Measurements from ENCODE around the gene ISM1.

ISM1 gene

GRCh38 chr20:13256606-13257005 is 35.5 kb downstream of the ISM1 start:
- no peak for DNase-seq (ENCODE audit: low read depth in 2 of 2)

- DNase-seq (ENCODE audit: low read depth in 2 of 2), result no peak
These were observed 38.8 kb downstream of the ISM1 start for GRCh38 chr20:13259921-13260320.

- DNase-seq (ENCODE audit: low read depth in 2 of 2), result no peak
These were observed 39.7 kb downstream of the ISM1 start for GRCh38 chr20:13260650-13261279.

- DNase-seq (ENCODE audit: low read depth in 2 of 2), result peak; percentile 34 to 57
These were observed 40.6 kb downstream of the ISM1 start for GRCh38 chr20:13261460-13262301.

DNA sequence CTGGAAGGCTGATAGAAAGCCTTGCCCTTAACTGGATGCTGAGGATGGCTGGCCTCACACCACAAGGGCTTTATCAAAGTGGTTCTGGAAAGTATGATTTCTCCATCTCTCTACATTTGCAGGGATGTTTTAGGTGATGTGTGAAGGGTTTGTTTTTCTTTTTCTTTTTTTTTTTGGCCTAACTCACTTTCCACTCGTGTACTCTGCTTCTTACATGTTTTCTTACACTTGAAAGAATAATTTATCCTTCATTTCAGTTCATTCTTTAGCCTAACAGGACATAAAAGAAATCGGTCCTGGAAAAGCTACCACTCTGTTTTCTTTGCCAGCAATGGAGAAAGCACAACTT is 41.2 kb downstream of the ISM1 start:
- no peak for DNase-seq (ENCODE audit: low read depth in 2 of 2)

DNA sequence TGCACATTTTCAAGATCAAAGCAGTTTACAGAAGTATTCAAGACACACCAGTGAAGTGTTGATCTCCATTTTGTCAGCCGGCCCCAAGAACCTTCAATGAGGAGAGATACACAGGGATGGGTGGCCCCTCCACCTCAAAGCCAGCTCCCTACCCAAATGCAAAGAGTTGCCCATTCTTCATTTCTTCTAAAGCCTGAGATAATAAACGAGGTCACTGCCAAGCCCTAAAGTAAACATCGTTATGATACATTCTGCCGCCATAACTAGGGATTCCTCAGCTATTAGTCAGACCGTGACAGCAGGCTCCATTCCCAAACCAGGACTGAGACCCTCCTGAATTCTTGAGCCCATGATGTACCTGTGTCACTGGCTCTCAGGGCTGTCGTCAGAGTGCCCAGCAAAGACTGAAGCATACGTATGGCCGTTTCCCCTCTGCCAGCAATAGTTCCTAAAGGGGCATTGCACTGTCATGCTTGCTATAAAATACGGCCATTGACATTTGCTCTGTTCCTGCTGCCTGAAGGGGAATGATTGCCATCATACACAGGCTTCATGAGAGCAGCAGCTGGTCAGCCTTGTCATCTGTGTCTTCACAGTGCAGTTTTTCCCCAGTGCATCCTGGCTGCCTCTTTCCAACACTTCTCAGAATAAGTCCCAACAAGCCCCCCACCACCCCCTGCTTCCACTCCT is 41.7 kb downstream of the ISM1 start:
- no peak for DNase-seq (ENCODE audit: low read depth in 2 of 2)

GRCh38 chr20:13263451-13263850 is 42.4 kb downstream of the ISM1 start:
- DNase-seq (ENCODE audit: low read depth in 2 of 2), result no peak

- no peak for DNase-seq (ENCODE audit: low read depth in 2 of 2)
These were observed 43.8 kb downstream of the ISM1 start for GRCh38 chr20:13264907-13265306.

DNA sequence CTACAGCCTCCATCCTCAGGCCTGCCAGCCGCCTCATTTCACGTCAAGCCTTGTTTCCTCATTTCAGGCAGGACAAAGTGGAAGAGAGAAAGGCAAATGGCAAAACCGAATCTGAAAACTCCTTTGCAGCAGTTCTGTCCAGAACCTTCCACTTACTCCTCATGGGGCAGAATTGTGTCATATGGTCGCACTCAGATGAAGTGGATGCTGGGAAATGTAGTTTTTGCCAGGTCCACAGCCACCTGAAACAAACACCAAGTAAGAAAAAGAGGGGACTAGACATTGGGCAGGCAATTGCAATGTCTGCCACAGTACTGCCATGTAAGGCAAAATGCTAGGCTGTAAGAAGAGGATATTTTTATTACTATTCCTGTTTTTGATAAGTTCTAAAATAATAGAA is 44.9 kb downstream of the ISM1 start:
- DNase-seq (ENCODE audit: low read depth in 2 of 2), result no peak

DNA sequence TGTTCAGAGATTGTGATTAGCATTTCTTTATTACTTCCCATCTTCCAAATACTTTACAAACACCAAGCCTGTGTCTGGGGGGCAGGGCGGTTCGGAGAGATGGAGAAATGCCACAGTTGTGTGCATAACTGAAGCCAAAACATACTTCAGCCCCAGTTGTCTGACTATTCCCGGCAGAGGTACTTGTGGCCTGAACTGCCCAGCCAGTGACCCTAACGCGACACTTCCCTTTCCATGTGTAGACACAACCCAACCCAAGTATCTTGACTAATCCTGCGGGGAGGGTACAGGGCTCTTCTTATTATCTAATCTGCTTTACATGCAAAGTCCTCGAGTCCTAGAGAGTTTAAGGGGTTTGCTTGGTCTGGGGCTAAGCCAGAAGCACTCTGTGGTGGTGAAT is 46.2 kb downstream of the ISM1 start:
- no peak for DNase-seq (ENCODE audit: low read depth in 2 of 2)

- no peak for DNase-seq (ENCODE audit: low read depth in 2 of 2)
These were observed 47.9 kb downstream of the ISM1 start for GRCh38 chr20:13268953-13269352.

- DNase-seq (ENCODE audit: low read depth in 2 of 2), result no peak
These were observed 49.1 kb downstream of the ISM1 start for GRCh38 chr20:13270211-13270610.

DNA sequence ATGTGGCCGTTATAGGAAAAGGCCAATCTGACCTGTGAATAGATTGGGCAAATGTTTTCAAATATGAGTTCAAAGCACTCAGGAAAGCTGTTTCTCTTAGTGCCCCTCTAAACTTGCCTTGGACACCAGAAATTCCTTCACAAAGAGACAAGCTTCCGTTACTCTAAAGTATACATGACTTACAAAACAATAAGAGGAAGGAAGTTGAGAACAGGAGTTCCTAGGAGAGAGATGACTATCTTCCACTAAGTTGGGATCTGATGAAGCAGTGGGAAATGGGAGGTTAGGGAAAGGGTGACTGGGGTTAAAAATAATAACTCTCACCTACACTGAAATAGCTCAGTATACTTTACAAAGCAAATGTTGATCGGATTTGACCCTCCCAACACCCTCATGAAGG is 50.0 kb downstream of the ISM1 start:
- no peak for DNase-seq (ENCODE audit: low read depth in 2 of 2)

- no peak for DNase-seq (ENCODE audit: low read depth in 2 of 2)
These were observed 51.2 kb downstream of the ISM1 start for GRCh38 chr20:13271977-13272975.

GRCh38 chr20:13274275-13274861 is 53.3 kb downstream of the ISM1 start:
- no peak for DNase-seq (ENCODE audit: low read depth in 2 of 2)

- no peak for DNase-seq (ENCODE audit: low read depth in 2 of 2)
These were observed 56.0 kb downstream of the ISM1 start for GRCh38 chr20:13276945-13277541.

DNA sequence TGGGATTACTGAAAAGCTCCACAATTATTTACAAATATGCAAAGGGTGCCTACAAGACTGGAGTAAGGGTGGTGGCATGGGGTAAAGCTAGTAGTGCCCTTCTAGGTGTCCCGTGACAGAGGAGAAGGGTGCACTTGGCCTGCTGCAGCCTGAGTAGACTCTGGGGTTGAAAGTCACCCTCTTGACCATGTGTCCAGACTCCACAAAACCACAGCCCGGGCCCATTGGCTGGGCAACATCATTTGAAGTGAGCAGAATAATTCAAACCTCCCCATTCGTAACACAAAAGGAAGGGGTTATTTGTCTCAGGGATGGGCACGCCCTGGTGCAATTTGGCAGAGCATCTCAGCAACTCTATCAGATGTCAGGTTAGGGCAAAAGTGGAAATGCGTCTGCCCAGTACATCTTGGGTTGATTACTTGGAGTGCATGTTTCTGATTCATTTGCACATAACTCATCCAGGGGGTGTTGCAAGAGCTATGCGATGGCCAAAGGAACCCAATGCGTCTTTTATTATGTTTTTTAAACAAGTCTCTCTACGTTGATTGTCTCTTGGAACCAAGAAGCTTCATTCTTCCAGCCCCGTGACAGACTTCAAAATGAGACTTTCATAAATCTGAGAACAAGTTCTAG is 56.7 kb downstream of the ISM1 start:
- DNase-seq (ENCODE audit: low read depth in 2 of 2), result no peak

DNA sequence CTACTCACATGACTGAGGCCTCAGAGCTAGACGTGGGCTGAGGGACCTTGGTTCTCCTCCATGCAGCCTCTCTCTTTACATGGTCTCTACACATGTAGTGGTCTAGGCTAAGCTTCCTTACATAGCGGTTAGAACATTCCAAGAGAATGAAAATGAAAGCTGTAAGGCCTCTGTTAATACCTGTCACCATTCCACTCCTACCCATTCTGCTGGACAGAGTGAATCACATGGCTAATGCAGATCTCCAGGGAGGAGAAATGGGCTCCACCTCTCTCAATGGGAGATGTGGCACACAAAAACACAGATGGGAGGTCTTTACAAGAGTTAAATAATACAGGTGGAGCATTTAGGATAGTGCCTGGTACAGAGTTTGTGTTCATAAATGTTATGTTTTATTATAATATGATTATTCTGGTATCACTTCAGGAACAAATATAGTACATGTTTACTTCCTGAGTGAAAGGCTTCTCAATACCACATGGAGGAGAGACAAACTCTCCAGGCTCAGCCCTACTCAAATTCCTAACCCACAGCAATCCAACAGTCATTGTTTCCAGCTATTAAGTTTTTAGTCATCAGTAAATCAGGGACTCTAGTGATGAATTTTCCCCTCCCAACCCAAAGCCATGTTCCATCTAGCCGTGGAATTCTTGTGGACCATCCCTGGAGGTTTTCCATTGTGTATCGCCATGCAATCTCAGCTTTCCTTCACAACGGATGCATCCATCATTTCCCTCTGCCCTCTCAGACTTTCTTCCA is 57.9 kb downstream of the ISM1 start:
- no peak for DNase-seq (ENCODE audit: low read depth in 2 of 2)

DNA sequence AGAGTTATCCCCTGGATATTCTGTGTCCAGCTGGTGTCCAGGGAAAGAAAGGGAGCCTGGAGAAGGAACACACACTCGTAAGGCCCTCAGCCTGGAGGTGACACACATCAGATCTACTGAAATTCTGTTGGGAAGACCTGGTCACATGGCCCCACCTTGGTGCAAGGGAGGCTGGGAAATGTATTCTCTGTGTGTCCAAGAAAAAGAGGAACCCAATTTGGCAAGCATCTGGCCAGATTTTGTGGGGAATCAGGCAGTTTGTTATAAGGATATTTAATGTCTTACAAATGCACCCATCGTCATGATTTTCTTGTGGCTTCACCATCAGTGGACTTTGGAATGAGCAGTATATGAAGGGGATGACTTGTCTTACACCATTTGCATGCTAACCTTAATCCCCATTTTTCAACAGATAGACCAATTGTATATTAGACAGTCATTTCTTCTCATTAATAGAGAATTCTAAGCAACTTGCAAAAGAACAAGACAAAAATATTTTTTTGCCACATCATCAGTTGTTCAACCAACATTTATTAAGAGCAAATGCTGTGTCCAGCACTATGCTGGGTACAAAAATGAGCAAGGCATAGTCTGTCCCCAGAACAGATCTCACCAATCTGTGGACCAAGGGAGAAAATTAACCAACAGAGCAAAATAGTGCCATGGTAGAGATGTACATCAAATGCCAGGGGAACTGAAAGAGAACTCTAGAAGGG is 59.7 kb downstream of the ISM1 start:
- DNase-seq (ENCODE audit: low read depth in 2 of 2), result no peak

Data from stimulated activated CD8-positive, alpha-beta memory T cell treated with anti-CD3 and anti-CD28 coated beads, Interleukin-2, amount 100 ng/mL, for 1 hour (primary cell).